ENCODE measurements around the gene CCNB1. TPM values are rescaled to one million over a fixed set of nuclear protein-coding genes. Genes with fewer than 3 reads are reported as not detected.
"Not testable (repeated sequence)": the region's sequence is repeated elsewhere in the genome, so short reads cannot be mapped to it uniquely, and the experiment has no call there.

CCNB1 gene
- total RNA-seq, 2 experiments from 2014 or later, result 196 to 202 TPM

- Mint-ChIP-seq H3K4me3 (no peak overlapping the region), H3K27me3 (no peaks in the 10 kb centered on the region), H3K36me3 (peaks cover 16% of the 10 kb centered on the region), H3K4me1 (peaks cover 2% of the 10 kb centered on the region), H3K27ac (no peak overlapping the region), H3K9me3 (no peaks in the 10 kb centered on the region)
- DNase-seq, result no peak
Measured at GRCh38 chr5:69212022-69212421, 45.1 kb downstream of the CCNB1 start.

- H3K27me3 Mint-ChIP-seq, result no peaks in the 10 kb centered on the region
- no peak overlapping the region for H3K27ac Mint-ChIP-seq
- no peak overlapping the region for H3K4me3 Mint-ChIP-seq
Measured at GRCh38 chr5:69213513-69214215, 46.7 kb downstream of the CCNB1 start.

GRCh38 chr5:69217151-69217511, 50.2 kb downstream of the CCNB1 start:
- Mint-ChIP-seq H3K4me3 (peak overlapping the region; percentile 100), H3K36me3 (peaks cover 18% of the 10 kb centered on the region), H3K4me1 (peaks cover 15% of the 10 kb centered on the region), H3K27ac (peak overlapping the region; percentile 98), H3K9me3 (no peaks in the 10 kb centered on the region), H3K27me3 (no peaks in the 10 kb centered on the region)
- no peak for DNase-seq

More at GRCh38 chr5:69213513-69214215, 46.7 kb downstream of the CCNB1 start:
- H3K4me1 Mint-ChIP-seq, result peaks cover 5% of the 10 kb centered on the region
- DNase-seq, result no peak
- peaks cover 16% of the 10 kb centered on the region for H3K36me3 Mint-ChIP-seq
- no peaks in the 10 kb centered on the region for H3K9me3 Mint-ChIP-seq

GRCh38 chr5:69217548-69218526, 50.9 kb downstream of the CCNB1 start:
- peaks cover 15% of the 10 kb centered on the region for H3K4me1 Mint-ChIP-seq
- H3K9me3 Mint-ChIP-seq, result no peaks in the 10 kb centered on the region
- peak overlapping the region; percentile 100 for H3K4me3 Mint-ChIP-seq
- peak overlapping the region; percentile 98 for H3K27ac Mint-ChIP-seq
- H3K27me3 Mint-ChIP-seq, result no peaks in the 10 kb centered on the region
- H3K36me3 Mint-ChIP-seq, result peaks cover 19% of the 10 kb centered on the region
- DNase-seq, result peak; percentile 94

GRCh38 chr5:69219939-69220338, 53.0 kb downstream of the CCNB1 start:
- peaks cover 14% of the 10 kb centered on the region for H3K36me3 Mint-ChIP-seq
- H3K27ac Mint-ChIP-seq, result no peak overlapping the region
- H3K4me1 Mint-ChIP-seq, result peaks cover 15% of the 10 kb centered on the region
- H3K27me3 Mint-ChIP-seq, result no peaks in the 10 kb centered on the region
- no peaks in the 10 kb centered on the region for H3K9me3 Mint-ChIP-seq
- H3K4me3 Mint-ChIP-seq, result no peak overlapping the region
- DNase-seq, result no peak

DNA sequence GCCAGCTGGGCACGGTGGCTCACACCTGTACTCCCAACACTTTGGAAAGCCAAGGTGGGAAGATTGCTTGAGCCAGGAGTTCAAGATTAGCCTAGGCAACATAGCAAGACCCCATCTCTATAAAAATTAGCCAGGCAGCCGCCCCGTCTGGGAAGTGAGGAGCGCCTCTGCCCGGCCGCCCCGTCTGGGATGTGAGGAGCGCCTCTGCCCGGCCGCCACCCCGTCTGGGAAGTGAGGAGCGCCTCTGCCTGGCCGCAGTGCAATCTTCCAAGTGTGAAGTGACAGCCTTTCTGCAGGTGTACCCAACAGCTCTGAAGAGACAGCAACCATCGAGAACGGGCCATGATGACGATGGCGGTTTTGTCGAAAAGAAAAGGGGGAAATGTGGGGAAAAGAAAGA, 53.4 kb downstream of the CCNB1 start:
- DNase-seq, H3K9me3 Mint-ChIP-seq, H3K27ac Mint-ChIP-seq: not testable (repeated sequence)

GRCh38 chr5:69220833-69221232, 53.9 kb downstream of the CCNB1 start:
- H3K9me3 Mint-ChIP-seq, DNase-seq, H3K27ac Mint-ChIP-seq, H3K27me3 Mint-ChIP-seq, H3K4me3 Mint-ChIP-seq: not testable (repeated sequence)
- H3K4me1 Mint-ChIP-seq, result peaks cover 15% of the 10 kb centered on the region
- peaks cover 12% of the 10 kb centered on the region for H3K36me3 Mint-ChIP-seq

More for the DNA sequence above, 53.4 kb downstream of the CCNB1 start:
- peaks cover 15% of the 10 kb centered on the region for H3K4me1 Mint-ChIP-seq
- not testable (repeated sequence) for H3K27me3 Mint-ChIP-seq, H3K4me3 Mint-ChIP-seq
- H3K36me3 Mint-ChIP-seq, result peaks cover 13% of the 10 kb centered on the region

- peaks cover 9% of the 10 kb centered on the region for H3K36me3 Mint-ChIP-seq
- H3K9me3 Mint-ChIP-seq, result no peaks in the 10 kb centered on the region
Measured at GRCh38 chr5:69224520-69224919, 57.6 kb downstream of the CCNB1 start.

GRCh38 chr5:69225860-69226259, 58.9 kb downstream of the CCNB1 start:
- Mint-ChIP-seq H3K4me1 (peaks cover 3% of the 10 kb centered on the region), H3K36me3 (peaks cover 2% of the 10 kb centered on the region), H3K4me3 (no peak overlapping the region), H3K27ac (no peak overlapping the region), H3K9me3 (no peaks in the 10 kb centered on the region), H3K27me3 (no peaks in the 10 kb centered on the region)
- no peak for DNase-seq

More at GRCh38 chr5:69224520-69224919, 57.6 kb downstream of the CCNB1 start:
- no peak for DNase-seq
- Mint-ChIP-seq H3K27me3 (no peaks in the 10 kb centered on the region), H3K4me1 (peaks cover 4% of the 10 kb centered on the region), H3K4me3 (no peak overlapping the region), H3K27ac (no peak overlapping the region)

Other genes with a start within 250 kb of the CCNB1 start
- 10 to 100 TPM; 50.3 to 58.2 TPM for gene SLC30A5, start 73.1 kb upstream of the CCNB1 start, total RNA-seq
- gene CENPH, start 22.4 kb downstream of the CCNB1 start, total RNA-seq, result 10 to 100 TPM; 81.1 to 84.9 TPM
- 10 to 100 TPM; 42.5 to 45.7 TPM for gene CDK7, start 67.7 kb downstream of the CCNB1 start, total RNA-seq
- gene CCDC125, start 165.7 kb downstream of the CCNB1 start, total RNA-seq, result 10 to 100 TPM; 10.8 to 13.3 TPM
- gene AK6, start 202.4 kb downstream of the CCNB1 start, total RNA-seq, result 100 to 1,000 TPM; 114 to 123 TPM
- 10 to 100 TPM; 94.1 to 99.3 TPM for gene TAF9, start 202.4 kb downstream of the CCNB1 start, total RNA-seq
- 10 to 100 TPM; 27.7 to 28.8 TPM for gene RAD17, start 202.7 kb downstream of the CCNB1 start, total RNA-seq
- gene MARVELD2, start 248.0 kb downstream of the CCNB1 start, total RNA-seq, result under 1 TPM; 0.31 to 0.78 TPM